GM23248 (cell line): ENCODE results near the gene GPR149.

Source experiments
- EZH2 ChIP-seq: fragments of 200-600 bp; sonication (generic); IDR thresholded peaks from 2 replicates; pipeline ENCODE4 v1.6.1; 2018; ENCODE audit warnings: antibody characterized with exemption, mild to moderate bottlenecking; ENCODE audit not compliant: insufficient read depth, poor library complexity, severe bottlenecking
- EZH2phosphoT487 ChIP-seq: fragments of 200-600 bp; sonication (generic); IDR thresholded peaks from 2 replicates; pipeline ENCODE4 v1.6.1; 2018; ENCODE audit warnings: antibody characterized with exemption, moderate library complexity, mild to moderate bottlenecking, low read depth; ENCODE audit not compliant: insufficient read depth

DNA sequence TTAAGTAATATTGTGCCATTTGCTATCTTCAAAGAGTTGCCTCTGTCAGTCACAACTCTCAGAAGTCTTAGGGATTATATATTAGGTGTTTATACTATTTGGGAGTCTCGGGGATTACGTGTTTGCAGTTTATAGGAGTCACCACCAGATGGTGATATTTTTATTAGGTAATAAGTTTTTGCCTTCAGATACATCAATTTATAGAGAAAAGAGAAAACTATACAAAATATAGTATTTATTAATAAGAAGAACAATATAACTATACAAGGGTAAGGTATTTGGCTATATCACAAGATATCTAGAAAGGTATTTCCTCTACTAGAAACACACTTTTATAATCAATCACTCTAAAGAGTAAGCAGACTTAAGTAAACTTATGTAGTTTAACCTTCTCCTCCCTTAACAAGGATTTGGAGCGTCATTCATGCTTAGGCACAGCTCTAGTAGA is 95.0 kb downstream of the GPR149 start:
- TF ChIP-seq EZH2, result no peak
- no peak for TF ChIP-seq EZH2phosphoT487
